Gastroesophageal sphincter (tissue), 4 donors: Measurements from ENCODE around the gene IPO5. TPM values are rescaled to one million over a fixed set of nuclear protein-coding genes. Genes with fewer than 3 reads are reported as not detected.

ENCODE experiments used
- ATAC-seq: fragments of 150-250 bp; one replicate; pipeline ENCODE4 v1.9.1; 2016; ENCODE audit warnings: mild to moderate bottlenecking, moderate library complexity
- H3K27ac ChIP-seq, 4 donors: fragments of 200-600 bp; sonication (generic) in 3 of 4; 1 replicate in 3 of 4; 2 replicates in 1 of 4; pipeline ENCODE4 v1.5.1; 2016 to 2019
- H3K27me3 ChIP-seq: fragments of 200-600 bp; sonication (generic); one replicate; pipeline ENCODE4 v1.5.1; 2019
- H3K36me3 ChIP-seq, 2 donors: fragments of 200-600 bp; sonication (generic); one replicate each; pipeline ENCODE4 v1.5.1; 2019; ENCODE audit warnings: control low read depth in 1 of 2
- H3K4me1 ChIP-seq, 3 donors: fragments of 200-600 bp; sonication (generic); 1 replicate in 2 of 3; 2 replicates in 1 of 3; pipeline ENCODE4 v1.5.1; 2016 to 2019; ENCODE audit warnings: control low read depth in 2 of 3
- H3K4me3 ChIP-seq, 2 donors: fragments of 200-600 bp; sonication (generic); one replicate each; pipeline ENCODE4 v1.5.1; 2019; ENCODE audit warnings: mild to moderate bottlenecking in 1 of 2, moderate library complexity in 1 of 2
- H3K9me3 ChIP-seq, 3 donors: fragments of 200-600 bp; sonication (generic); one replicate each; pipeline ENCODE4 v1.5.1; 2017 to 2019; ENCODE audit warnings: control low read depth in 2 of 3
- EP300 ChIP-seq: sonication (generic); formaldehyde crosslinking; IDR thresholded peaks from one replicate; pipeline ENCODE4 v1.6.1; 2017; ENCODE audit warnings: antibody characterized with exemption, mild to moderate bottlenecking
- POLR2A ChIP-seq, 2 donors: fragments of 450-650 bp; IDR thresholded peaks; one replicate each; pipeline ENCODE4 v1.6.1; 2017; ENCODE audit warnings: antibody characterized with exemption in 2 of 2, mild to moderate bottlenecking in 2 of 2, moderate library complexity in 1 of 2
- POLR2AphosphoS5 ChIP-seq: sonication (generic); formaldehyde crosslinking; IDR thresholded peaks from one replicate; pipeline ENCODE4 v1.6.1; 2017; ENCODE audit warnings: antibody characterized with exemption
- WGBS, 2 donors: methylation state at CpG; one replicate each; pipeline ENCODE4 v1.1.5; 2018; ENCODE audit warnings: low coverage in 1 of 2; 5-methylcytosine and 5-hydroxymethylcytosine counted together
- total RNA-seq, 4 donors: library from RNA; depleted of rRNA; stranded (reverse); fragments of >200 nt; gene quantifications; one replicate each; pipeline ENCODE4 v1.1.0, GENCODE V29; 2016
- TF ChIP-seq, protein P1 (sequence below), 4 experiments: fragments of 200-600 bp in 2 of 4; fragments of 450-650 bp in 2 of 4; sonication (generic) in 1 of 4; IDR thresholded peaks; one replicate each; pipeline ENCODE4 v1.5.1; 2017 to 2019; ENCODE audit warnings: antibody characterized with exemption in 4 of 4, mild to moderate bottlenecking in 2 of 4, moderate library complexity in 2 of 4

Gene IPO5
- total RNA-seq, 4 donors from 2014 or later, result 133 to 155 (median 142) TPM

DNA sequence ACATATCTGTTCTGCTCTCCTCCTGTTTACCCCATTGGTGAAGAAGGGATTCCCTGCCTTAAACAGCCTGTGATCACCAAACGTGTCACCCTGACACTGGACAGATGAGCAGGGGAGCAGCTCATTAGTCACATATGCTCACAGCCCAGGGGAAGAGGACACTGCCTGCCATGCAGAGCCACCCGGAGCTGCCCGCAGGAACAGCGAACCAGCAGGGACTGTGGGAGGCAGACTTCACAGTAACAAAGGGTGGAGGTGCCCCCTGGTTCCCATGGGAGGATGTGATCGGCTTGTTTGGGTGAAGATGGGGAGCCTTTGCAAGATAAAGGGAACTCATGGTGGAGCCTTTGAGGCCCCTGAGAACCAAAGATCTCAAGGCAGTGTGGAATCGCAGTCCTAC lies 100.8 kb downstream of the IPO5 start:
- 63 to 81% methylated on average over 2 to 4 of the region's 6 CpGs for WGBS, 2 donors
- no peak for ATAC-seq
- H3K27me3 ChIP-seq, result peaks cover 16% of the 10 kb centered on the region

DNA sequence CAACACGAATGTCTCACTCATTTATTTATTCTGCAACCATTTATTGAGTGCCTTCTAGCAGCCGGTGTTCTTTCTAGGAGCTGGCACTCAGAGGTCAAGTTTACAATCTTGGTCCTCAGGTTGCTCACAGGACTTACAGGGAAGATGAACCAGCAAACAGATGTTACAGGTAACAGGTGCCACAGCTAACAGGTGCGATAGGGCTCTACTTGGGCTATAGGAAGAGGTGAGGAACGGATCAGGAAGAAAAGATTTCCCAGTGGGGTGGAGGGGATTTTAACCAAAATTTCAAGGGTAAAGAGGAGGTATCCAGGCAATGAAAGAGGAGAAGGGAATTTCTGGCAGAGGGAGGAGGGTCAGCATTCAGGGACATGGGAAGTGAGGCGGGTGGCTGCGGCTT lies 102.1 kb downstream of the IPO5 start:
- Histone ChIP-seq H3K36me3 (no peaks in the 10 kb centered on the region), H3K9me3 (peaks cover 0 to 4% (median 0%) of the 10 kb centered on the region in 3 donors), H3K27me3 (peaks cover 16% of the 10 kb centered on the region), H3K4me3 (no peak overlapping the region), H3K4me1 (no peaks in the 10 kb centered on the region), H3K27ac (no peak overlapping the region)
- no peak for ATAC-seq
- TF ChIP-seq POLR2A (IDR thresholded peaks at IDR 0.05) (no peak), EP300 (no peak), POLR2AphosphoS5 (no peak)
- TF ChIP-seq, protein P1, sequence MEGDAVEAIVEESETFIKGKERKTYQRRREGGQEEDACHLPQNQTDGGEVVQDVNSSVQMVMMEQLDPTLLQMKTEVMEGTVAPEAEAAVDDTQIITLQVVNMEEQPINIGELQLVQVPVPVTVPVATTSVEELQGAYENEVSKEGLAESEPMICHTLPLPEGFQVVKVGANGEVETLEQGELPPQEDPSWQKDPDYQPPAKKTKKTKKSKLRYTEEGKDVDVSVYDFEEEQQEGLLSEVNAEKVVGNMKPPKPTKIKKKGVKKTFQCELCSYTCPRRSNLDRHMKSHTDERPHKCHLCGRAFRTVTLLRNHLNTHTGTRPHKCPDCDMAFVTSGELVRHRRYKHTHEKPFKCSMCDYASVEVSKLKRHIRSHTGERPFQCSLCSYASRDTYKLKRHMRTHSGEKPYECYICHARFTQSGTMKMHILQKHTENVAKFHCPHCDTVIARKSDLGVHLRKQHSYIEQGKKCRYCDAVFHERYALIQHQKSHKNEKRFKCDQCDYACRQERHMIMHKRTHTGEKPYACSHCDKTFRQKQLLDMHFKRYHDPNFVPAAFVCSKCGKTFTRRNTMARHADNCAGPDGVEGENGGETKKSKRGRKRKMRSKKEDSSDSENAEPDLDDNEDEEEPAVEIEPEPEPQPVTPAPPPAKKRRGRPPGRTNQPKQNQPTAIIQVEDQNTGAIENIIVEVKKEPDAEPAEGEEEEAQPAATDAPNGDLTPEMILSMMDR (IDR thresholded peaks at IDR 0.05), result no peak
- WGBS, 2 donors, result 84% methylated on average over 6 of the region's 6 CpGs; no CpG with 5 or more reads in 1 of the 2 donors

More for the DNA sequence above, 100.8 kb downstream of the IPO5 start:
- Histone ChIP-seq H3K4me3 (no peak overlapping the region), H3K4me1 (no peaks in the 10 kb centered on the region), H3K27ac (no peak overlapping the region), H3K36me3 (no peaks in the 10 kb centered on the region), H3K9me3 (peaks cover 0 to 4% (median 0%) of the 10 kb centered on the region in 3 donors)
- TF ChIP-seq POLR2A (IDR thresholded peaks at IDR 0.05) (no peak), POLR2AphosphoS5 (no peak), EP300 (no peak)
- TF ChIP-seq, protein P1 (IDR thresholded peaks at IDR 0.05), result no peak

DNA sequence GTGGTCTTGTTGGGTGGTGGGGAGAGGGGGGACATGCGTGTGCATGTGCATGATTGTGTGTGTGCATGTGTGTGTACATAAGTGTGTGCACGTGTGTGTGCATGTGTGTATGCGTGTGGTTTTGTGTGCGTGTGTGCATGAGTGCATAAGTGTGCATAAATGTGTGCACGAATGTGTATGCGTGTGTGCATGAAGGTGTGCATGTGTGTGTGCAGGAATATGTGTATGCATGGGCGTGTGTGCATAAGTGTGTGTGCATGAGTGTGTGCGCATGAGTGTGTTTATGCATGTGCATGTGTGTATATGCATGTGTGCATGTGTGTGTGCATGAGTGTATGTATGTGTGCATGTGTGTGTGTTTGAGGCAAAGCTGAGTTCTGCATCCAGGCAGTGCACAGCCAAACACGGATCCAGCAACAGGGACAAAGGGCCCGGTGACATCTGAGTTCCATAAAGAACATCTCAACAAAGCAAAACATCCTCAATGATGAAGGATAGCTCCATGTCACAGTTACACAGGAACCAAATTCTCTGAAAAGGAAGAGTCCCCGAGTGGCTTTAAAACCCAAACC lies 103.5 kb downstream of the IPO5 start:
- 85 to 91% methylated on average over 7 to 8 of the region's 11 CpGs for WGBS, 2 donors
- H3K27me3 ChIP-seq, result peaks cover 7% of the 10 kb centered on the region

DNA sequence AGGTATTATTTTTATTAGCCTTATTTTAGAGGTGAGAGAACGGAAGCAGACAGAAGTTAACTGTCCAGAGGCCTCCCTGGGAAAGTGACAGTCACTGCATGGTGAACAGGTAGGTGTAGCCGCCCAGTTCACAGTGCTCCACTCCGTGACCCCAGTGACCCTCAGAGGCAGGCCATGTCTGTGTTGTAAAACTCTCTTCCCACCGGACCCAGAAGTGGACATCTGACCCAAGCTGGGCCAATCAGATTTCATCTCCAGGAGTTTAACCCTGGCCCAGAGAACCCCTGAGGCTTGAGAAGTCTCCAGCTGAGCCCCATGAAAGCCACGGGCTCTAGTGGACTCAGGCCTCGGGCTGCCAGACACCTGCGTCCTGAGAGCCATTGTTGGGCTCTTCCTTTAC lies 105.8 kb downstream of the IPO5 start:
- H3K9me3 ChIP-seq, result peaks cover 0 to 1% (median 0%) of the 10 kb centered on the region in 3 donors
- no peak overlapping the region for H3K27ac ChIP-seq
- 84 to 93% methylated on average over 2 to 4 of the region's 7 CpGs for WGBS, 2 donors
- no peaks in the 10 kb centered on the region for H3K36me3 ChIP-seq
- no peak for ATAC-seq
- no peak overlapping the region for H3K4me3 ChIP-seq
- H3K4me1 ChIP-seq, result no peaks in the 10 kb centered on the region
- peaks cover 2% of the 10 kb centered on the region for H3K27me3 ChIP-seq
- TF ChIP-seq, protein P1 (IDR thresholded peaks at IDR 0.05), result no peak
- TF ChIP-seq EP300, result no peak
- no peak for TF ChIP-seq POLR2AphosphoS5
- no peak for TF ChIP-seq POLR2A (IDR thresholded peaks at IDR 0.05)

More for the DNA sequence above, 103.5 kb downstream of the IPO5 start:
- H3K27ac ChIP-seq, result no peak overlapping the region
- TF ChIP-seq EP300, result no peak
- no peaks in the 10 kb centered on the region for H3K4me1 ChIP-seq
- peaks cover 0 to 4% (median 0%) of the 10 kb centered on the region in 3 donors for H3K9me3 ChIP-seq
- ATAC-seq, result no peak
- no peak overlapping the region for H3K4me3 ChIP-seq
- no peaks in the 10 kb centered on the region for H3K36me3 ChIP-seq

DNA sequence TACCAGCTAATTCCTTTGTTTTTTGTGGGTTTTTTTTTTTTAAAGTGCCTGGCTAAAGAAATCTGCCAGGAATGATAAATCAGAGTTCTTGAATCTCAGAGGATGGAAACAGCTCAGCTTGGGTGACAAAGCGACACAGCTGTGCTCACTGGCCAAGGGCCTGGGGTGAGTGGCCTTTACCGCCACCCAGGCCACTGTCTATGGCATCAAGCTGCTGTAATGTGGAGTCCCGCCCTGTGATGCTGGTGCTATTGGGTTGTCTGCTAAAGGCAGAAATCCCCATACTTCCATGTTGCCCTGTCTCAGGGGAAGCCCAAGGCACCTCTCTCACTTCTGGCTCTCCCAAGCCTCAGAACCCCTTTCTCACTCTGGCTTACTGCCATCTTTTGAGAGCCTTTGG lies 106.8 kb downstream of the IPO5 start:
- Histone ChIP-seq H3K9me3 (no peaks in the 10 kb centered on the region), H3K36me3 (no peaks in the 10 kb centered on the region), H3K4me3 (no peak overlapping the region), H3K27me3 (no peaks in the 10 kb centered on the region), H3K27ac (no peak overlapping the region), H3K4me1 (no peaks in the 10 kb centered on the region)
- TF ChIP-seq POLR2AphosphoS5 (no peak), POLR2A (IDR thresholded peaks at IDR 0.05) (no peak), EP300 (no peak)
- TF ChIP-seq, protein P1 (IDR thresholded peaks at IDR 0.05), result no peak
- ATAC-seq, result no peak
- WGBS, 2 donors, result 55% methylated on average over 2 of the region's 3 CpGs; no CpG with 5 or more reads in 1 of the 2 donors
